ENCODE results near the gene ADO. TPM values are rescaled to one million over a fixed set of nuclear protein-coding genes. Genes with fewer than 3 reads are reported as not detected.
"Not testable (repeated sequence)": the region's sequence is repeated elsewhere in the genome, so short reads cannot be mapped to it uniquely, and the experiment has no call there.

ADO gene
- total RNA-seq, 3 donors from 2014 or later = 13.9 to 27.1 (median 22.9) TPM

- Histone ChIP-seq H3K4me3 (no peak overlapping the region), H3K9me3 (no peaks in the 10 kb centered on the region), H3K36me3 (no peaks in the 10 kb centered on the region), H3K27ac (no peak overlapping the region), H3K4me1 (no peaks in the 10 kb centered on the region), H3K27me3 (no peaks in the 10 kb centered on the region)
- no peak for DNase-seq (ENCODE audit: low spot score in 2 of 2)
- TF ChIP-seq POLR2AphosphoS5 (IDR thresholded peaks at IDR 0.05) = no peak
- no peak for TF ChIP-seq POLR2A (IDR thresholded peaks at IDR 0.05)
- TF ChIP-seq, protein P1, sequence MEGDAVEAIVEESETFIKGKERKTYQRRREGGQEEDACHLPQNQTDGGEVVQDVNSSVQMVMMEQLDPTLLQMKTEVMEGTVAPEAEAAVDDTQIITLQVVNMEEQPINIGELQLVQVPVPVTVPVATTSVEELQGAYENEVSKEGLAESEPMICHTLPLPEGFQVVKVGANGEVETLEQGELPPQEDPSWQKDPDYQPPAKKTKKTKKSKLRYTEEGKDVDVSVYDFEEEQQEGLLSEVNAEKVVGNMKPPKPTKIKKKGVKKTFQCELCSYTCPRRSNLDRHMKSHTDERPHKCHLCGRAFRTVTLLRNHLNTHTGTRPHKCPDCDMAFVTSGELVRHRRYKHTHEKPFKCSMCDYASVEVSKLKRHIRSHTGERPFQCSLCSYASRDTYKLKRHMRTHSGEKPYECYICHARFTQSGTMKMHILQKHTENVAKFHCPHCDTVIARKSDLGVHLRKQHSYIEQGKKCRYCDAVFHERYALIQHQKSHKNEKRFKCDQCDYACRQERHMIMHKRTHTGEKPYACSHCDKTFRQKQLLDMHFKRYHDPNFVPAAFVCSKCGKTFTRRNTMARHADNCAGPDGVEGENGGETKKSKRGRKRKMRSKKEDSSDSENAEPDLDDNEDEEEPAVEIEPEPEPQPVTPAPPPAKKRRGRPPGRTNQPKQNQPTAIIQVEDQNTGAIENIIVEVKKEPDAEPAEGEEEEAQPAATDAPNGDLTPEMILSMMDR (IDR thresholded peaks at IDR 0.05) = no peak
- intact Hi-C loops (cut with DNase I; ENCODE audit: low total_unique reads) = no loop called here
Measured at GRCh38 chr10:62769574-62770242, 34.8 kb upstream of the ADO start.

- no peaks in the 10 kb centered on the region for H3K36me3 ChIP-seq
- intact Hi-C loops (cut with DNase I; ENCODE audit: low total_unique reads) = no loop called here
- no peaks in the 10 kb centered on the region for H3K27me3 ChIP-seq
- H3K9me3 ChIP-seq = no peaks in the 10 kb centered on the region
- H3K4me3 ChIP-seq = no peak overlapping the region
- TF ChIP-seq, protein P1 (IDR thresholded peaks at IDR 0.05) = no peak
- TF ChIP-seq POLR2AphosphoS5 (IDR thresholded peaks at IDR 0.05) = no peak
- TF ChIP-seq POLR2A (IDR thresholded peaks at IDR 0.05) = no peak
- H3K4me1 ChIP-seq = no peaks in the 10 kb centered on the region
- no peak overlapping the region for H3K27ac ChIP-seq
- no peak for DNase-seq (ENCODE audit: low spot score in 2 of 2)
Measured at GRCh38 chr10:62772186-62772974, 32.1 kb upstream of the ADO start.

DNA sequence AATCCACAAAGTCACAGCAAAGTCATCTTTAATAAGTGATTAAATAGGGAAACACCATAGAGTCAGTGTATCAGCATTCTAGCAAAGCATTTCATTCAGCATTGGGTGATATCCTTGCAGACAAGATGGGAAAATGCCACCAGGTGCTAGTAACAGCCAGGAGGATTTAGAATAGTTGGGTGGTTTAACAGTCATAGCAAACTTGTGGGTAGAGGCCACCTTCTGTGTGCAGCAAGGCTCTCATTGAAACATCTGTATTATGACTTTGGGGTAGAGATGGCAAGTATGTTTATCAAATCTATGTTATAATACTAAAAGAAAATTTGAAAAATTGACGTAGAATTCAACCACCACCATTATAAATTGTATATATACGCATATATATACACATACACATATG is 26.4 kb upstream of the ADO start:
- Histone ChIP-seq H3K36me3 (no peaks in the 10 kb centered on the region), H3K9me3 (no peaks in the 10 kb centered on the region), H3K4me1 (no peaks in the 10 kb centered on the region), H3K27me3 (no peaks in the 10 kb centered on the region), H3K4me3 (no peak overlapping the region), H3K27ac (no peak overlapping the region)
- intact Hi-C loops (cut with DNase I; ENCODE audit: low total_unique reads) = no loop called here
- no peak for TF ChIP-seq POLR2AphosphoS5 (IDR thresholded peaks at IDR 0.05)
- TF ChIP-seq, protein P1 (IDR thresholded peaks at IDR 0.05) = no peak
- no peak for TF ChIP-seq POLR2A (IDR thresholded peaks at IDR 0.05)
- no peak for DNase-seq (ENCODE audit: low spot score in 2 of 2)

GRCh38 chr10:62779487-62780248 is 24.9 kb upstream of the ADO start:
- TF ChIP-seq POLR2AphosphoS5 (IDR thresholded peaks at IDR 0.05) = no peak
- TF ChIP-seq, protein P1 (IDR thresholded peaks at IDR 0.05) = no peak
- TF ChIP-seq POLR2A (IDR thresholded peaks at IDR 0.05) = no peak
- H3K4me3 ChIP-seq = no peak overlapping the region
- H3K9me3 ChIP-seq = no peaks in the 10 kb centered on the region
- no peaks in the 10 kb centered on the region for H3K4me1 ChIP-seq
- H3K27me3 ChIP-seq = no peaks in the 10 kb centered on the region
- intact Hi-C loops (cut with DNase I; ENCODE audit: low total_unique reads) = no loop called here
- no peak for DNase-seq (ENCODE audit: low spot score in 2 of 2)
- H3K36me3 ChIP-seq = no peaks in the 10 kb centered on the region
- no peak overlapping the region for H3K27ac ChIP-seq

DNA sequence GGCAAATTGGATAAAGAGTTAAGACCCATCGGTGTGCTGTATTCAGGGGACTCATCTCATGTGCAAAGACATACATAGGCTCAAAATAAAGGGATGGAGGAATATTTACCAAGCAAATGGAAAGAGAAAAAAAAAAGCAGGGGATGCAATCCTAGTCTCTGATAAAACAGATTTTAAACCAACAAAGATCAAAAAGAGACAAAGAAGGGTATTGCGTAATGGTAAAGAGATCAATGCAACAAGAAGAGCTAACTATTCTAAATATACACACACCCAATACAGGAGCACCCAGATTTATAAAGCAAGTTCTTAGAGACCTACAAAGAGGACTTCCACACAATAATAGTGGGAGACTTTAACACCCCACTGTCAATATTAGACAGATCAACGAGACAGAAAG is 20.0 kb upstream of the ADO start:
- H3K4me1 ChIP-seq; intact Hi-C loops (cut with DNase I; ENCODE audit: low total_unique reads); H3K36me3 ChIP-seq; H3K4me3 ChIP-seq; H3K9me3 ChIP-seq; H3K27ac ChIP-seq; H3K27me3 ChIP-seq; DNase-seq (ENCODE audit: low spot score in 2 of 2): not testable (repeated sequence)

DNA sequence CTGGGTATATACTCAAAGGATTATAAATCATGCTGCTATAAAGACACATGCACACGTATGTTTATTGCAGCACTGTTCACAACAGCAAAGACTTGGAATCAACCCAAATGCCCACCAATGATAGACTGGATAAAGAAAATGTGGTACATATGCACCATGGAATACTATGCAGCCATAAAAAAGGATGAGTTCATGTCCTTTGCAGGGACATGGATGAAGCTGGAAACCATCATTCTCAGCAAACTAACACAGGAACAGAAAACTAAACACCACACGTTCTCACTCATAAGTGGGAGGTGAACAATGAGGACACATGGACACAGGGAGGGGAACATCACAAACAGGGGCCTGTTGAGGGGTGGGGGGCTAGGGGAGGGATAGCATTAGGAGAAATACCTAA is 16.2 kb upstream of the ADO start:
- H3K4me3 ChIP-seq; H3K4me1 ChIP-seq; intact Hi-C loops (cut with DNase I; ENCODE audit: low total_unique reads); H3K27ac ChIP-seq; H3K27me3 ChIP-seq; H3K9me3 ChIP-seq; H3K36me3 ChIP-seq; DNase-seq (ENCODE audit: low spot score in 2 of 2): not testable (repeated sequence)
